Measurements from ENCODE around the gene ABCC1. TPM values are rescaled to one million over a fixed set of nuclear protein-coding genes. Genes with fewer than 3 reads are reported as not detected.
"Not testable (repeated sequence)": the region's sequence is repeated elsewhere in the genome, so short reads cannot be mapped to it uniquely, and the experiment has no call there.

The ABCC1 gene
- polyA plus RNA-seq, 3 donors, result 1.4 to 23.6 (median 3.0) TPM

GRCh38 chr16:15954814-15955151 lies 5.4 kb downstream of the ABCC1 start:
- H3K9me3 ChIP-seq (replicated peaks in 1 of 2; ENCODE audit: control insufficient read depth in 1 of 2, insufficient read depth in 1 of 2, low read length in 2 of 2), result no peaks in the 10 kb centered on the region
- peak overlapping the region in 1 of 3 experiments; percentile 30 for H3K4me3 ChIP-seq (replicated peaks in 1 of 3; ENCODE audit: low read depth in 2 of 3, low read length in 3 of 3)
- TF ChIP-seq CTCF (IDR thresholded peaks at IDR 0.05), result no peak
- no peak overlapping the region for H3K9ac ChIP-seq (ENCODE audit: insufficient read depth, low read length, poor library complexity, severe bottlenecking)
- intact Hi-C loops (cut with micrococcal nuclease), result loop anchor here in 1 of 2 donors (5.0 kb wide), 1 partner anchor 67 kb away; the partner anchor contains the start of gene CEP20
- no peak overlapping the region for H2AFZ ChIP-seq (ENCODE audit: insufficient read depth, low read depth, low read length, poor library complexity, severe bottlenecking)
- WGBS (ENCODE audit: insufficient coverage), result 8% methylated on average over 8 of the region's 11 CpGs
- peak; percentile 54 to 63 (median 62) for DNase-seq
- peak overlapping the region; percentile 48 for H3K4me2 ChIP-seq (replicated peaks; ENCODE audit: extremely low read depth, low read length, poor library complexity, severe bottlenecking)
- Mint-ChIP-seq H3K36me3 (peaks cover 0 to 3% of the 10 kb centered on the region in 2 donors), H3K4me3 (peak overlapping the region; percentile 42 to 88), H3K27me3 (ENCODE audit: low read depth in 3 of 3) (peaks cover 0 to 4% (median 0%) of the 10 kb centered on the region in 3 donors), H3K27ac (peak overlapping the region in 6 of 7 donors; percentile 32 to 91 (median 80)), H3K4me1 (peaks cover 55% of the 10 kb centered on the region), H3K9me3 (peaks cover 0 to 2% (median 0%) of the 10 kb centered on the region in 7 donors)
- peaks cover 99% of the 10 kb centered on the region for H3K79me2 ChIP-seq (ENCODE audit: insufficient read depth, low read length)
- peaks cover 95% of the 10 kb centered on the region for H4K20me1 ChIP-seq (ENCODE audit: insufficient read depth, low read length)
- H3K27ac ChIP-seq (ENCODE audit: low read depth in 1 of 2, low read length in 2 of 2), result peak overlapping the region; percentile 13 to 46
- H3K4me1 ChIP-seq (ENCODE audit: control insufficient read depth in 1 of 2, insufficient read depth in 2 of 2, low read length in 2 of 2), result peaks cover 49% of the 10 kb centered on the region in 2 donors
- no peaks in the 10 kb centered on the region for H3K27me3 ChIP-seq (ENCODE audit: control insufficient read depth in 2 of 2, insufficient read depth in 2 of 2, low read length in 2 of 2)
- no peaks in the 10 kb centered on the region for H3K36me3 ChIP-seq (replicated peaks in 1 of 2; ENCODE audit: control insufficient read depth in 1 of 2, insufficient read depth in 2 of 2, low read length in 2 of 2)

GRCh38 chr16:15955425-15955824 lies 6.0 kb downstream of the ABCC1 start:
- peaks cover 0 to 4% (median 0%) of the 10 kb centered on the region in 3 donors for H3K27me3 Mint-ChIP-seq (ENCODE audit: low read depth in 3 of 3)
- Histone ChIP-seq H3K36me3 (replicated peaks in 1 of 2; ENCODE audit: control insufficient read depth in 1 of 2, insufficient read depth in 2 of 2, low read length in 2 of 2) (no peaks in the 10 kb centered on the region), H3K4me3 (replicated peaks in 1 of 3; ENCODE audit: low read depth in 2 of 3, low read length in 3 of 3) (no peak overlapping the region), H3K4me1 (ENCODE audit: control insufficient read depth in 1 of 2, insufficient read depth in 2 of 2, low read length in 2 of 2) (peaks cover 44 to 45% of the 10 kb centered on the region in 2 donors), H2AFZ (ENCODE audit: insufficient read depth, low read depth, low read length, poor library complexity, severe bottlenecking) (no peak overlapping the region), H3K9me3 (replicated peaks in 1 of 2; ENCODE audit: control insufficient read depth in 1 of 2, insufficient read depth in 1 of 2, low read length in 2 of 2) (no peaks in the 10 kb centered on the region), H3K9ac (ENCODE audit: insufficient read depth, low read length, poor library complexity, severe bottlenecking) (no peak overlapping the region), H3K4me2 (replicated peaks; ENCODE audit: extremely low read depth, low read length, poor library complexity, severe bottlenecking) (peak overlapping the region; percentile 48), H3K27me3 (ENCODE audit: control insufficient read depth in 2 of 2, insufficient read depth in 2 of 2, low read length in 2 of 2) (no peaks in the 10 kb centered on the region), H3K79me2 (ENCODE audit: insufficient read depth, low read length) (peaks cover 99% of the 10 kb centered on the region), H4K20me1 (ENCODE audit: insufficient read depth, low read length) (peaks cover 99% of the 10 kb centered on the region), H3K27ac (ENCODE audit: low read depth in 1 of 2, low read length in 2 of 2) (peak overlapping the region in 1 of 2 donors; percentile 46)
- H3K4me3 Mint-ChIP-seq, result no peak overlapping the region
- intact Hi-C loops (cut with micrococcal nuclease), result no loop called here
- no peaks in the 10 kb centered on the region for H3K9me3 Mint-ChIP-seq
- no peak for TF ChIP-seq CTCF (IDR thresholded peaks at IDR 0.05)
- peaks cover 6 to 7% of the 10 kb centered on the region in 2 donors for H3K36me3 Mint-ChIP-seq
- DNase-seq, result no peak
- 96% methylated on average over 2 of the region's 4 CpGs for WGBS (ENCODE audit: insufficient coverage)
- peaks cover 54% of the 10 kb centered on the region for H3K4me1 Mint-ChIP-seq
- H3K27ac Mint-ChIP-seq, result peak overlapping the region in 1 of 7 donors; percentile 11

- H3K4me3 ChIP-seq (replicated peaks in 1 of 3; ENCODE audit: low read depth in 2 of 3, low read length in 3 of 3); H3K9ac ChIP-seq (ENCODE audit: insufficient read depth, low read length, poor library complexity, severe bottlenecking); H2AFZ ChIP-seq (ENCODE audit: insufficient read depth, low read depth, low read length, poor library complexity, severe bottlenecking); H3K4me3 Mint-ChIP-seq; H3K27ac ChIP-seq (ENCODE audit: low read depth in 1 of 2, low read length in 2 of 2); H3K36me3 ChIP-seq (replicated peaks in 1 of 2; ENCODE audit: control insufficient read depth in 1 of 2, insufficient read depth in 2 of 2, low read length in 2 of 2); H3K27ac Mint-ChIP-seq; intact Hi-C loops (cut with micrococcal nuclease); H3K27me3 ChIP-seq (ENCODE audit: control insufficient read depth in 2 of 2, insufficient read depth in 2 of 2, low read length in 2 of 2); H3K27me3 Mint-ChIP-seq (ENCODE audit: low read depth in 3 of 3); H3K36me3 Mint-ChIP-seq; H3K9me3 Mint-ChIP-seq; DNase-seq; H3K9me3 ChIP-seq (replicated peaks in 1 of 2; ENCODE audit: control insufficient read depth in 1 of 2, insufficient read depth in 1 of 2, low read length in 2 of 2); H3K4me2 ChIP-seq (replicated peaks; ENCODE audit: extremely low read depth, low read length, poor library complexity, severe bottlenecking): not testable (repeated sequence)
- Histone ChIP-seq H3K4me1 (ENCODE audit: control insufficient read depth in 1 of 2, insufficient read depth in 2 of 2, low read length in 2 of 2) (peaks cover 37 to 38% of the 10 kb centered on the region in 2 donors), H4K20me1 (ENCODE audit: insufficient read depth, low read length) (peaks cover 99% of the 10 kb centered on the region), H3K79me2 (ENCODE audit: insufficient read depth, low read length) (peaks cover 99% of the 10 kb centered on the region)
- no CpG with 5 or more reads among the region's 6 CpGs for WGBS (ENCODE audit: insufficient coverage)
- peaks cover 50% of the 10 kb centered on the region for H3K4me1 Mint-ChIP-seq
These were observed 6.7 kb downstream of the ABCC1 start for GRCh38 chr16:15956106-15956505.
